PFSK-1 (cell line): ENCODE measurements around the gene ARHGEF33.

ENCODE experiments used
- REST ChIP-seq, 2 experiments: IDR thresholded peaks; 2 replicates each; pipeline versions ENCODE4 v1.6.1 to v1.8.0; 2011 to 2012; ENCODE audit warnings: low read depth in 2 of 2, low read length in 2 of 2, control low read depth in 1 of 2, inconsistent platforms in 1 of 2, mild to moderate bottlenecking in 1 of 2, moderate library complexity in 1 of 2; ENCODE audit not compliant: insufficient read depth in 1 of 2
- SIN3A ChIP-seq: IDR thresholded peaks from 2 replicates; pipeline ENCODE4 v1.6.1; 2012; ENCODE audit warnings: mild to moderate bottlenecking, low read length, moderate library complexity, borderline replicate concordance; ENCODE audit not compliant: insufficient read depth
- TAF1 ChIP-seq: IDR thresholded peaks from 2 replicates; pipeline ENCODE4 v1.6.1; 2012; ENCODE audit warnings: low read length, control low read depth, borderline replicate concordance; ENCODE audit not compliant: insufficient read depth

GRCh38 chr2:39023649-39024048 is 134.0 kb downstream of the ARHGEF33 start:
- TF ChIP-seq TAF1: no peak
- TF ChIP-seq REST (IDR thresholded peaks at IDR 0.05; ENCODE audit: insufficient read depth in 1 of 2, low read depth in 2 of 2, low read length in 2 of 2): no peak
- no peak for TF ChIP-seq SIN3A
